Osteocyte (in vitro differentiated cells): Measurements from ENCODE around the gene ALOX12B. TPM values are rescaled to one million over a fixed set of nuclear protein-coding genes. Genes with fewer than 3 reads are reported as not detected.
"Not testable (repeated sequence)": the region's sequence is repeated elsewhere in the genome, so short reads cannot be mapped to it uniquely, and the experiment has no call there.

Experiments
- DNase-seq: peaks from one replicate; pipeline ENCODE4 v3.0.0; 2021; ENCODE audit warnings: mixed read lengths; ENCODE audit not compliant: unreplicated experiment; ENCODE audit errors: extremely low spot score
- H3K27ac Mint-ChIP-seq: one replicate; pipeline ENCODE4 v1.8.0; 2021; ENCODE audit warnings: mild to moderate bottlenecking, mixed read lengths; ENCODE audit not compliant: unreplicated experiment
- H3K27me3 Mint-ChIP-seq: one replicate; pipeline ENCODE4 v1.8.0; 2021; ENCODE audit warnings: mixed read lengths; ENCODE audit not compliant: unreplicated experiment
- H3K36me3 Mint-ChIP-seq: one replicate; pipeline ENCODE4 v1.8.0; 2021; ENCODE audit warnings: mixed read lengths; ENCODE audit not compliant: unreplicated experiment
- H3K4me1 Mint-ChIP-seq: one replicate; pipeline ENCODE4 v1.8.0; 2021; ENCODE audit warnings: mixed read lengths; ENCODE audit not compliant: unreplicated experiment
- H3K4me3 Mint-ChIP-seq: one replicate; pipeline ENCODE4 v1.8.0; 2021; ENCODE audit warnings: mild to moderate bottlenecking, moderate library complexity, mixed read lengths; ENCODE audit not compliant: unreplicated experiment
- H3K9me3 Mint-ChIP-seq: one replicate; pipeline ENCODE4 v1.8.0; 2021; ENCODE audit warnings: mixed read lengths; ENCODE audit not compliant: unreplicated experiment
- total RNA-seq: library from RNA; stranded (reverse); gene quantifications from 2 replicates; pipeline ENCODE4 v1.2.1, GENCODE V29; 2021
- TF ChIP-seq, protein P1 (sequence below): fragments of 200-600 bp; sonication (generic); IDR thresholded peaks from 2 replicates; pipeline ENCODE4 v1.5.0; 2021; ENCODE audit warnings: antibody characterized with exemption, mild to moderate bottlenecking, moderate library complexity

Gene ALOX12B
- total RNA-seq, 1 donor from 2014 or later = not detected

DNA sequence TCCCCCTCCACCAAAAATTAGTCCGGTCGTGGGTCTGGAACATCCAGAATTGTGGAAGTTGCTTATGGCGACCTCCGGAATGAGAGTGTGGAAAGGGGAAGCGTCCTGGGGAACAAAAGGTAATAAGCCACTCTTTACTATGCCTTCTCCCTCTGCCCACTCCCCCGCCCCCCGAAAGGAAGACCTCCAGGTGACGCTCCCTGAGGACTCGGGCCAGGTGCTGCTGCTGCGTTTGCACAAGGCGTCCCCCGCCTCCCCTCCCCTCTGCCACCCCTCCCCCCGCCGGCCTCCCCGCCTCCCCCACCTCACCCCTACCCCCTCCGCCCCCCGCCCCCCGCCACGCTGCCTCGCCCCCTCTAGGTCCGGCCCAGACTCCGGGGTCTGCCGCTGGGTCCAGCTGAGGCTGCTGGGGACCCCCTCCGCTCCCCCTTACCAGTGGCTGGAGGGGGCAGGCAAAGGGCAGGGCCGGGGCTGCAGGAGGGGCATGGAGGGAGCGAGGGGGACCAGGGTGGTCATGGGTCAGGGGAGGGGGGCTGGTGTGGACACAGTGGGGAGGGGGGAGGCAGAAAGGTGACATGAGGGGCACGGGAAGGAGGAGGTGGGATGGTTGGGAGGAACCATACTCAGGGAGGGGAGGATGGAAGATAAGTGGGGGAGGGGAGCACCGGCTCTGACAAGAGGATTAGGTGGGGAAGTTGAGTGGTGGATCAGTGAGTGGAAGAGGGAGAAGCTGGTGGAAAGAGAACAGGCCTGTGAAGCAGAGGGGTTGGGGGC, 23.6 kb downstream of the ALOX12B start:
- peaks cover 70% of the 10 kb centered on the region for H3K27me3 Mint-ChIP-seq
- TF ChIP-seq, protein P1, sequence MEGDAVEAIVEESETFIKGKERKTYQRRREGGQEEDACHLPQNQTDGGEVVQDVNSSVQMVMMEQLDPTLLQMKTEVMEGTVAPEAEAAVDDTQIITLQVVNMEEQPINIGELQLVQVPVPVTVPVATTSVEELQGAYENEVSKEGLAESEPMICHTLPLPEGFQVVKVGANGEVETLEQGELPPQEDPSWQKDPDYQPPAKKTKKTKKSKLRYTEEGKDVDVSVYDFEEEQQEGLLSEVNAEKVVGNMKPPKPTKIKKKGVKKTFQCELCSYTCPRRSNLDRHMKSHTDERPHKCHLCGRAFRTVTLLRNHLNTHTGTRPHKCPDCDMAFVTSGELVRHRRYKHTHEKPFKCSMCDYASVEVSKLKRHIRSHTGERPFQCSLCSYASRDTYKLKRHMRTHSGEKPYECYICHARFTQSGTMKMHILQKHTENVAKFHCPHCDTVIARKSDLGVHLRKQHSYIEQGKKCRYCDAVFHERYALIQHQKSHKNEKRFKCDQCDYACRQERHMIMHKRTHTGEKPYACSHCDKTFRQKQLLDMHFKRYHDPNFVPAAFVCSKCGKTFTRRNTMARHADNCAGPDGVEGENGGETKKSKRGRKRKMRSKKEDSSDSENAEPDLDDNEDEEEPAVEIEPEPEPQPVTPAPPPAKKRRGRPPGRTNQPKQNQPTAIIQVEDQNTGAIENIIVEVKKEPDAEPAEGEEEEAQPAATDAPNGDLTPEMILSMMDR = no peak
- H3K27ac Mint-ChIP-seq = no peak overlapping the region
- peaks cover 8% of the 10 kb centered on the region for H3K4me1 Mint-ChIP-seq
- no peaks in the 10 kb centered on the region for H3K9me3 Mint-ChIP-seq
- no peak for DNase-seq
- H3K36me3 Mint-ChIP-seq = no peaks in the 10 kb centered on the region
- no peak overlapping the region for H3K4me3 Mint-ChIP-seq

DNA sequence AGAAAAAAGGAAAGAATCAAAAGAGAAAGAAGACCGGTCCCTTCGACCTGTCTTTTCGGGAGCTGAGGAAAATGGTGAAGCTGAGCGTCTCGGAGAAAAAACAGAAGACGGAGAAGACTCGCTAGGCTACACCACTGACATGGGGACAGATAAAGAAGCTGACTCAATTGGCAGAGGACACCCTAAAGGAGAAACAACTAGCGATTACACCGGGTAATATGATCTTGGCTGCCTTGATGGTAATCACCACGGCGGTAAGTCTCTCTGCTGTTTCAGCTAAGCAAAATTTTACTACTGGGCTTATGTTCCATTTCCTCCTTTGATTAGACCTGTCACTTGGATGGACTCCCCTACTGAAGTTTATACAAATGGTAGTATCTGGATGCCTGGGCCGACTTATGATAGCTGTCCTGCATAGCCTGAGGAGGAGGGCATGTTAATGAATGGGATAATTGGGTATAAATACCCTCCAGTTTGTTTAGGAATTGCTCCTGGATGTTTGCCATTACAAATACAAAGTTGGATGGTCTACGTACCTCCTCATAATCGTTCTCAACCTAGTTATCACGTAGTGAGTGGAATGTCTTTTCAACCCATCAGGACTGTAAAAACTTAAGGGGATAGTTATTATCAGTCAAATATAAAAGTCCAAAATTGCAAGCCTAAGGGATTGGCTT, 24.6 kb downstream of the ALOX12B start:
- DNase-seq = no peak
- Mint-ChIP-seq H3K27ac (no peak overlapping the region), H3K9me3 (no peaks in the 10 kb centered on the region), H3K36me3 (no peaks in the 10 kb centered on the region), H3K4me1 (peaks cover 8% of the 10 kb centered on the region), H3K27me3 (peaks cover 66% of the 10 kb centered on the region), H3K4me3 (no peak overlapping the region)
- TF ChIP-seq, protein P1 = no peak

DNA sequence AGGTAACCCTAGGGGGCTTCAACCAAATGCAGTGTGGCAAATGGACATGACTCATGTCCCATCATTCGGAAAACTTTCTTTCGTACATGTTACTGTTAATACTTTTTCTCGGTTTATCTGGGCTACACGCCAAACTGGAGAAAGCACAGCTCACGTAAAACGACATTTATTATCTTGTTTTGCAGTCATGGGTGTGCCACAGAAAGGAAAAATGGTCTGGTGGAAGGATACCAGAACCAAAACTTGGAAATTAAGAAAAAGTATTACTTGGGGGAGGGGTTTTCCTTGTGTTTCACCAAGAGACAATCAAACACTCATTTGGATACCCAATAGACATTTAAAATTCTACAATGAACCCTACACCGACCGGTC, 25.1 kb downstream of the ALOX12B start:
- Mint-ChIP-seq H3K4me3 (no peak overlapping the region), H3K36me3 (no peaks in the 10 kb centered on the region), H3K9me3 (no peaks in the 10 kb centered on the region), H3K27ac (no peak overlapping the region), H3K27me3 (peaks cover 65% of the 10 kb centered on the region), H3K4me1 (peaks cover 8% of the 10 kb centered on the region)
- TF ChIP-seq, protein P1 = no peak
- DNase-seq = no peak

DNA sequence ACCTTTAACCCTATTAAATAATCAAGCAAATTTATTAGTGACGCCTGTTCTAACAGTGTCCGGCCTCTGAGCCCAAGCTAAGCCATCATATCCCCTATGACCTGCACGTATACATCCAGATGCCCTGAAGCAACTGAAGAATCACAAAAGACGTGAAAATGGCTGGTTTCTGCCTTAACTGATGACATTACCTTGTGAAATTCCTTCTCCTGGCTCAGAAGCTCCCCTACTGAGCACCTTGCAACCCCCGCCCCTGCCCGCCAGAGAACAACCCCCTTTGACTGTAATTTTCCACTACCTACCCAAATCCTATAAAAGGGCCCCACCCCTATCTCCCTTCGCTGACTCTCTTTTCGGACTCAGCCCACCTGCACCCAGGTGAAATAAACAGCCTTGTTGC, 25.7 kb downstream of the ALOX12B start:
- H3K27me3 Mint-ChIP-seq = peaks cover 65% of the 10 kb centered on the region
- not testable (repeated sequence) for H3K36me3 Mint-ChIP-seq, DNase-seq, H3K4me3 Mint-ChIP-seq, H3K27ac Mint-ChIP-seq, H3K9me3 Mint-ChIP-seq
- peaks cover 10% of the 10 kb centered on the region for H3K4me1 Mint-ChIP-seq

DNA sequence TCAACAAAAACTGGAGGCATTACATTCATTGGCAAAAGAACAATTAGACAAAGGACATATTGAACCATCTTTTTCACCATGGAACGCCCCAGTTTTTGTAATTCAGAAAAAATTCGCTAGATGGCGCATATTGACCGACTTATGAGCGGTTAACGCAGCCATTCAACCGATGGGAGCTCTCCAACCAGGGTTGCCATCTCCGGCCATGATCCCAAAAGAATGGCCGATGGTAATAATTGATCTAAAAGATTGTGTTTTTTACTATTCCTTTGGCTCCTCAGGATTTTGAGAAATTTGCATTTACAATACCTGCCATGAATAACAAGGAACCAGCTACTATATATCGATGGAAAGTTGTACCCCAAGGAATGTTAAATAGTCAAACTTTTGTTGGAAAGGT, 27.2 kb downstream of the ALOX12B start:
- Mint-ChIP-seq H3K27ac (no peak overlapping the region), H3K27me3 (peaks cover 64% of the 10 kb centered on the region), H3K4me1 (peaks cover 17% of the 10 kb centered on the region), H3K36me3 (no peaks in the 10 kb centered on the region), H3K9me3 (no peaks in the 10 kb centered on the region), H3K4me3 (no peak overlapping the region)
- TF ChIP-seq, protein P1 = peak; percentile 79
- no peak for DNase-seq
